ENCODE measurements around the gene DCAF4L1.

Gene DCAF4L1

GRCh38 chr4:41991916-41992767 is 10.6 kb downstream of the DCAF4L1 start:
- no peak for DNase-seq

GRCh38 chr4:41992967-41993857 is 11.7 kb downstream of the DCAF4L1 start:
- no peak for DNase-seq

GRCh38 chr4:41994461-41994985 is 13.0 kb downstream of the DCAF4L1 start:
- DNase-seq = no peak

GRCh38 chr4:41998019-41998418 is 16.5 kb downstream of the DCAF4L1 start:
- DNase-seq = no peak

- DNase-seq = no peak
Measured at GRCh38 chr4:41999321-41999720, 17.8 kb downstream of the DCAF4L1 start.

GRCh38 chr4:42008011-42008786 is 26.6 kb downstream of the DCAF4L1 start:
- DNase-seq = no peak

GRCh38 chr4:42015438-42015837 is 33.9 kb downstream of the DCAF4L1 start:
- no peak for DNase-seq

- no peak for DNase-seq
Measured at GRCh38 chr4:42018451-42018850, 36.9 kb downstream of the DCAF4L1 start.
